HG02981 (cell line): ENCODE results near the gene THAP8.

ENCODE experiments used
- ATAC-seq: cut with Tn5 transposase; IDR thresholded peaks from one replicate; pipeline ENCODE4 v1.9.1; 2021; ENCODE audit warnings: mild to moderate bottlenecking, moderate library complexity; ENCODE audit not compliant: unreplicated experiment

THAP8 gene, protein sequence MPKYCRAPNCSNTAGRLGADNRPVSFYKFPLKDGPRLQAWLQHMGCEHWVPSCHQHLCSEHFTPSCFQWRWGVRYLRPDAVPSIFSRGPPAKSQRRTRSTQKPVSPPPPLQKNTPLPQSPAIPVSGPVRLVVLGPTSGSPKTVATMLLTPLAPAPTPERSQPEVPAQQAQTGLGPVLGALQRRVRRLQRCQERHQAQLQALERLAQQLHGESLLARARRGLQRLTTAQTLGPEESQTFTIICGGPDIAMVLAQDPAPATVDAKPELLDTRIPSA

DNA sequence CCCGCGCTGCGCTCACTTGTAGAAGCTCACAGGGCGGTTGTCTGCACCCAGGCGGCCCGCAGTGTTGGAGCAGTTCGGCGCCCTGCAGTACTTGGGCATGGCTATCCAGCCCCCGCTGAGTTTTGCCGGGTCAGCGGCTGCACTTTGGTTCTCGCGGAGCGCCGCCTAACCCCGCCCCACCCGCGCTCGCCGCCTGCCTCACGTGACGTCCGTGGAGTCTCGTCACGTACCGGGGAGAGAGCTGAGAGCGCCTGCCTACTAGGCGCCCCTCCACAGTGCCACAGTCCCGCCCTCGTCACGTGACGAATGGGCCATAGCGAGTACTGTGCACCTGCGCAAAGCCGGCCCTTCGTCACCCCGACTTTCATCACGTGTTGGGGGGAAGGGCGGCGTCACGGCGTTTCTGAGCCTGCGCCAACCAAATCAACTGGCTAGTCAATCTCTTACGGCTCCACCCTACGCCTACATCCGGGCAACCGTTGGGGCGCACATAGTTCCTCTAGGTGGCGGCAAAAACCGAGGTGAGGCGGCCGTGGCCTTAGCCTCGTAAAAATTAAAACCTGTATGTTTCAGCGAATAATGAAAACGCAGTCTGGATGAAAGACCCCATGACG is at the start of gene THAP8:
TSS of gene THAP8 (minus strand) at position 167 of the 614 bp plus-strand sequence. CDS start at position 99, 68 bp downstream.
- ATAC-seq = peak; percentile 75

DNA sequence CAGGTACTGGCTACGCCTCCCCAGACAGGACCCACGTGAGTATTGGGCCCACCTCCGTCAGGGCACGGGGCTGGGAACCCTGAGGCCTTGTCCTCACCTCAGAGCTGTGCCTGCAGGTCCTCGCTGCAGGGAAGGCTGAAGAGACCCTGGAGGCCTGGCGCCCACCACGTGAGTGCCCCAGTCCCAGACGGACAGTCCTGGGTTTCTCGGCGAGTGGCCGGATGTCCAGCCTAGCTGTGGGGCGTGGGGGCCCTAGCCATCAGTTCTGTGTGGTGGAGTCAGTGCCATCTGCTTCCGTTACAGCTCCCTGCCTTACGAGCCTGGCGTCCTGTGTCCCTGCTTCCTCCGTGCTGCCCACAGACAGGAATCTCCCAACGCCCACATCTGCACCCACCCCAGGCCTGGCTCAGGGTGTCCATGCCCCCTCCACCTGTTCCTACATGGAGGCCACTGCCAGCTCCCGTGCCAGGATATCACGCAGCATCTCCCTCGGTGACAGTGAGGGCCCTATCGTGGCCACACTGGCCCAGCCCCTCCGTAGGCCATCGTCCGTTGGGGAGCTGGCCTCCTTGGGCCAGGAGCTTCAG is 49.0 kb upstream of the THAP8 start:
- ATAC-seq = no peak

DNA sequence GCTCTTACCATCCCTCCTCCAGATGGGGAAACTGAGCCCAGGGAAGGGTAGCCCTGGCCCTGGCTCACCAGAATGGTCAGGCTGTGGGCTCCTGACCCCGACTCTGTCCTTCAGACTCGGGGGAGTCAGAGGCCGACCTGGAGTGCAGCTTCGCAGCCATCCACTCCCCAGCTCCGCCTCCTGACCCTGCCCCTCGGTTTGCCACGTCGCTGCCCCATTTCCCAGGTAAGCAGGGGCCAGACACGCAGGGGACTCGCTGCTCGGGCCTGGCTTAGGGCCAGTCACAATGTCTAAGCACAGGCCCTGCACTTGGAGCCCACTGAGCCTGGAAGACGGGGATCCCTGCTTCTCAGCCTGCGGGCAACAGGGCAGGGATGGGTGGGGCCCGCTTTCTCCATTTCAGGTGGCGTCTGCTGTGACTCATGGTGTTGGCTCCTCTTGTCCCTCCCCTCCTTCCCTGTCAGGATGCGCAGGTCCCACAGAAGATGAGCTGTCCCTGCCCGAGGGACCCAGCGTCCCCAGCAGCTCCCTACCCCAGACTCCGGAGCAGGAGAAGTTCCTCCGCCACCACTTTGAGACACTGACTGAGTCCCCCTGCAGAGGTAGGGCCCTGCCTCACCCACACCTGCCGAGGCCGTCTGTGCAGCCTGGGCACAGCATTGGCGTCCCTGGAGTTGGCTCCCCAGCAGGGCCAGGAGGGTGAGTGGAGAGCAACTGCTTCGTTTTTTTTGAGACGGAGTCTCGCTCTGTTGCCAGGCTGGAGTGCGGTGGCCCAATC is 47.7 kb upstream of the THAP8 start:
- ATAC-seq = no peak

DNA sequence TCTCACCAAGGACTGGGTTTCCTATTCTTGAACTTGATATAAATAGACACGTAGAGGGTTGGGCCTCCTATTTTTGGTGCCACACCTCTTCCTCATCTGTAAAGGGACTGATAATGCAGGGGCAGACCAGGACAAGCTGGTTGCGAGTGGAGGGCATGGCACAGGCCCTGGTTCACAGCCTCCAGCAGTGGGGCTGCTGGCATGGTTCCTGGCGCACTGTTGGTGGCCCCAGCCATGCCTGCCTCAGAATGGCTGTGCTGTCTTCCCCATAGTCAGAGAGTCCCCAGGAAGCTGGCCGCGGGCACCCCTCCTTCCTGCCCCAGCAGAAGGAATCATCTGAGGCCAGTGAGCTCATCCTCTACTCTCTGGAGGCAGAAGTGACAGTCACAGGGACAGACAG is 46.4 kb upstream of the THAP8 start:
- ATAC-seq = no peak

DNA sequence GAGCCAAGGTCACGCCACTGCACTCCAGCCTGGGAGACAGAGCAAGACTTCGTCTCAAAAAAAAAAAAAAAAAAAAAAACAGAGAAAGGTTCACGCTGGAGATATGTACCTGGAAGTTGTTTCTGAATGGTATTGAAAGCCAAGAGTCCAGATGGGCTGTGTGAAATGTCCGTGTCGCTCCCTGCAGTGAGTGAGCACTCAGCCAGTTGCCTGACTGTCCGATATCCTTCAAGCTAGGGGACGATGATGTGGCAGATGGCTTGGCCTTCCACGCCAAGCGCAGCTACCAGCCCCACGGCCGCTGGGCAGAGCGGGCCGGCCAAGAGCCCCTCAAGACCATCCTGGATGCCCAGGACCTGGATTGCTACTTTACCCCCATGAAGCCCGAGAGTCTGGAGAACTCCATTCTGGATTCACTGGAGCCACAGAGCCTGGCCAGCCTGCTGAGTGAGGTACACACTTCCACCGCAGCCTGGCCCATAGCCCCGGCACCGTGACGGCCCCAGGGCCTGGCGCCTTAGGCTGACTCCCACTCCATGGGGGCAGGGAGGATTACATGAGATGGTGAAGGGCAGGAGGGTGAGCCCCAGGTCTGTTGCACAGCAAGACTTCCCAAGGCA is 45.2 kb upstream of the THAP8 start:
- no peak for ATAC-seq

DNA sequence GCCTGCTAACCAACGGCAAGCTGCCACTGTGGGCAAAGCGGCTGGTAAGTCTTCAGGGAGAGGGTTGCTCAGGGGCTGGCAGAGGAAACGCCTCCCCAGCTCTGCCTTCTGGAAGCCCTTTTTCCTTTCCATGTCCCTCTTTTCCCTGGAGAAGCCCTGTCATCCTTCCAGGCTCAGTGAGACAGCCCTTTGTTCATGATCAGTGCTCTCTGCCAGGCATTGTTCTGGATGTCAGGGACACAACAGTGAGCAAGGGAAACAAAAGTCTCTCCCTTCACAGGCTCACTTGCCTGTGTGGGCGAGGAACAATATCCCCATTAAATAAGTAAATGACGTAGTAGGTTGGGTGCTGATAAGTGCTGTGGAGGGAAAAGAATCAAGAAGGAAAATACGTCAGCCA is 43.0 kb upstream of the THAP8 start:
- ATAC-seq = no peak

DNA sequence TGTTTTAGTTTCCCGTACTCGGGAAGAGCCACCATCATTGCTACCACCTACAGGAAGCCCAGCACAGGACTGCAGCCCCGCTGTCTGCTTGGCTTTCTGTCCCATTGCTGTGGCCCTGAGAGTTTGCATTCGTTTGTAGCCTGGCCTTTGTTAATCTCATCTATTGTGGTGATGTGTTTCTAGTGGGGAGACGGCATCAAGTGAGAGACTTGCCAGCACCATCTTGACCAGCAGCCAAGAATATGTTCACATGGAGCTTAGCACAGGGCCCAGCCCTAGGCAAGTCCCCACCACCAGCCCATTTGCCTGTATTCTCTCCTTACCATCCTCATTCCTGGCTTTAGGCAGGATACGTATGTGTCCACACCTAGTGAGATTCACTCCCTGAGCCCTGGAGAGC is 39.6 kb upstream of the THAP8 start:
- ATAC-seq = no peak

DNA sequence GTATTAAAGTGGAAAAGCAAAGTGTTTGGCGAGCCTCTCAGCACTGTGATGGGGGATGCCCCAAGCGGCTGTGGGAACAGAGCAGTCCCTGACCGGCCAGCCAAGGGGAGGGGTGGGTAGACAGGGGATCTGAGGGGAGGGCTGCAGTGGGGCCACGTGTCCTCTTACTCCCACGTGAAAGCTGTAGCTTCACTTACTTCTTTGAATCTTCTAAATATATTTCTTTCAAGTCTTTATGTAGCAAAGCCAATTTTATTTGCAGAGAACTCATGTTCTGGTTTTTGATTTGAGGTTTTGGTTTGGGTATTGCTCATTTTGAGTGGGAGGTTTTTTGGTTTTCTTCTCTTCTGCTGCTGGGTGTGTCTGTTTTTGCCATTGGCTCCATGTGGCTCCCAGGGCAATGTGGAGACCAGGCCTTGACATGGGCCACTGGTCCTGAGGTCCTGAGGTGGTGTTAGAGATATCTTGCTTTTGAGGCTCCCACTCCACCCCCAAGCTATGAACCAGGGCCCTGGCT is 39.1 kb upstream of the THAP8 start:
- ATAC-seq = no peak

DNA sequence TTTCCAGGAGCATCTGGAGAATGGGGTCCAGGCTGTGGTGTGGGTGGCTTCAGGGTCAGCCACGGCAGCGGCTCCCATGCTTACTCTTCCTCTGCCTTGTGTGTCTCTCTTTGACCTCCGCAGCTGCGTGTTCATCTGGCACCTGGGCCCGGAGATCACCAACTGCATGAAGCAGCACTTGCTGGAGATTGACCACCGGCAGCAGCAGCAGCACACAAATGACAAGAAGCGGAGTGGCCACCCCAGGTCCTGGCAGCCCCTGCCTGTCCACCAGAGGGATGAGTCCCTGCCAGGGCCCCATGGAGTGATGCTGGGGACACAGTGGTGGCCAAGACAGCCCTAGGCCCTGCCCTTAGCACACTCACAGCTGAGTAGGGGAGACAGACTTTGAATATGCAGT is 38.5 kb upstream of the THAP8 start:
- ATAC-seq = no peak

DNA sequence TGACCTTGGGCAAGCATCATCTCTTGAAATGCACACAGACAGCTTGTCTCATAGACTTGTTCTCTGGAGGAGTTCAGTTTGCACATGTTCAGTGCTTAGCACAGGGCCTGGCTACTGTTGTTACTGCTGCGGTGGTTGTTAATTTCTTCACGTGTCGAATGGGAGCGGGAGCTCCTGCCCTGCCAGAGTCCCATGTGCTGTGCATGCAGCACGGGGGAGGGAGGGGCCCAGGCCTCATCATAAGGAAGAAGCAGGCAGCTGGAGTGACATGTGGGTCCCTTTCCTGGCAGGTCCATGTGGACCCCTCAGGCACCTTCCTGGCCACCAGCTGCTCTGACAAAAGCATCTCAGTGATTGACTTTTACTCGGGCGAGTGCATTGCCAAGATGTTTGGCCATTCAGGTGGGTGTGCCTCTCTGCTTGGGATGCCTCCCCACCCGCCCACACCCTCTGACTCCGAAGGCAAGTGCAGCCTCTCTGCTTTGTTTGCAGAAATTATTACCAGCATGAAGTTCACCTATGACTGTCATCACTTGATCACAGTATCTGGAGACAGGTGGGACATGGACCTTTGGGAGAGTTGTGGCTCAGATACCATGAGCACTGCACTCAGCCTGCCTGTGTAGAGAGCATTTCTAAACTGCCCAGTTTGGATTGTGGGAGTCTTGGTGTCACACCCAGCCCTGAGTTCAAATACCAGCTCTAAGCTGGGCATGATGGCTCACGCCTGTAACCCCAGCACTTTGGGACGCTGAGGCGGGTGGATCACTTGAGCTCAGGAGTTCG is 37.0 kb upstream of the THAP8 start:
- no peak for ATAC-seq

DNA sequence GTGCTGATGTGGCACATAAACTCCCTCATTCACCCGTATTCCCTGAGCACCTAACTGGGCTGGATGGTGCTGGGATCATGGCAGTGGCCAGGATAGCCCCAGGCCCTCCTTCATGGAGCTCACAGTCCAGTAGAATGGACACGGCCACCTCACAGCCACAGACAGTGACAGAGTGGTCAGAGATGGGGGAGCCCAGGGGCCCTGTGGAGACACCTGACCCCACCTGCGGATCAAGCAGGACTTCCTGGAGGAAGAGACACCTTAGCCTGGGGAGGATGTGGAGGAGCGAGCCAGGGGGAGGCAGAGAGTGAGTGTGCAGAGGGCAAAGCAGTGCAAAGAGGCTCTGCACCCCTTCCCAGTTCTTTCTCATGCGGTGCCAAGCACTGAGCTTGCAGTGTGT is 35.8 kb upstream of the THAP8 start:
- no peak for ATAC-seq

DNA sequence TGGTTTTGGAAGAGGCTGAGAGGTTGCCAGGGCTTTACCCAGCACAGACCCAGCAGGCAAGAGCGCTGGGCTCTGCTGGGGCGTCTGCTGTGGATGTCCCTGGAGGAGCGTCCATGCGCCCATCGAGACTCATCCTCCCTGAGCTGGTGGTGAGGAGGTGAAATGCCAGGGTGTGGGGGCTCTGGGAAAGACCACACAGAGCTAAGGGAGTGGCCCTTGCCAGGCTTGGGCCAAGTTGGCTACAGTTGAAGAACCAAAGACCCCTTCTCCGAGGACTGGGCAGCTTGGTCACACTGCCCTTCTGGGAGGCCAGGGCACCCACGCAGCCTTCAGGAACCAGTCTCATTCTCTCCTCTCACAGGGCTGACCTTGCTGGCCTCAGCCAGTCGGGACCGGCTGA is 32.2 kb upstream of the THAP8 start:
- no peak for ATAC-seq

DNA sequence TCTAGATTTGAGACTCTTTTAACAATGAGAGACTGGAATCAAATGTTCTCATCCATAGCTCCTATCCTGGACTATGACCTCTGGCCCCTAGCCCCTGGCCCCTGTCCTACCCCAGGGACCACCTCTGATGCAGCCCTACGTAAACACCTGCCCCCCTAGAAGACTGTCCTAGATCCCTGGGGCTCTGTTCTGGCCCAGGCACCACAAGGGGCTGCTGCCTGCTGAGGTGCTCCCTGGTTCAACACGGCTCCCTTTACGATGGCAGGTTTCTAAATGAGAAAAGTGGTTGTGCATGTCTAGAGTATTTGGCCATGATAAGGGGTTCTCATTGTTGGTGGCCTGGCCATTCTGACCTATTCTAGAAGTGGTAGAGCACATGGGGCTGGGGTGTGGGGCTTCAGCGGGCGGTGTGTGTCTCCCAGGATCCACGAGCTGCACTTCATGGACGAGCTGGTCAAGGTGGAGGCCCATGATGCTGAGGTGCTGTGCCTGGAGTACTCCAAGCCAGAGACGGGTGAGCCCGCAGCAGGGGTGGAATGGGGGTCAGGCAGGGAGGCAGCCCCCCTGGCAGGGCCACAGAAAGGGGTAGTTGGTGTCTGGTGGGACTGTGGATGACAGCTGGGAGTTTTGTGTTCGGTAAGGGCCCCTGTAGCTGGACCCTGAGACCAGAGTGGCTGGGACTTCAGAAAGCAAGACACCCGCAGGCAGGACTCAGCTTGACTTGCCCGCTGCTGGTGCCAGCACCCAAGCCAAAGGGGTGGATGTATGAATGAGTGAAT is 30.3 kb upstream of the THAP8 start:
- ATAC-seq = no peak

DNA sequence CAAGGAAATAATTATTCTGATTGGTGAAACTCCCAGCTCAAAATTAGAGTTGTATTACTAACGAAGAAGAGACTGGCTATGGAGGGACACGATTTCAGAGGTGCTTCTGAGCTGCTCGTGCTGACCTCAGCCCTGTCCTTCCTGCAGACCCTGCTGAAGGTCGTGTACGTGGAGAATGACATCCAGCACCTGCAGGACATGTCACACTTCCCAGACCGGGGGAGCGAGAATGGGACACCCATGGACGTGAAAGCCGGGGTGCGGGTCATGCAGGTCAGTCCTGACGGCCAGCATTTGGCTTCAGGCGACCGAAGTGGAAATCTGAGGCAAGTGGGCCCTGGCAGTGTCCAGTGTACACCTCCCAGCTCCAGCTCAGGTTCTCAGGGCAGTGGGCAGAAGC is 28.8 kb upstream of the THAP8 start:
- ATAC-seq = no peak

DNA sequence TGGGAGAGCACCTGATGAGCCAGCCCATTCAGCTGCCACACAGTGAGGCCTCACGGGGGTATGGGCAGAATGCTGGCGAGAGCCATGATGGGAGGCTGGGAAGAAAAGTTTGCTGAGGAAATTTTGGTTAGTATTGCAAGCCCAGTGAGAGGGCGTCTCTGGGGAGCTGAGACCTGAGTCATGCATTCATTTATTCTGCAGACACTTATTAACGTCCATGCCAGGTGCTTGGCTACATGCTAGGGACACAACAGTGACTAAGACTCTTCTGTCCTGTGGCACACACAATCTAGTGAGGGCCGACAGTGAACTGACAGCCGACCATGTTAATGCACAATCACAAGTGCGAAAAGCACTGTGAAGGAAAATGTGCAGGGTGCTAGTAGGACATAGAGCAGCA is 27.8 kb upstream of the THAP8 start:
- ATAC-seq = no peak

DNA sequence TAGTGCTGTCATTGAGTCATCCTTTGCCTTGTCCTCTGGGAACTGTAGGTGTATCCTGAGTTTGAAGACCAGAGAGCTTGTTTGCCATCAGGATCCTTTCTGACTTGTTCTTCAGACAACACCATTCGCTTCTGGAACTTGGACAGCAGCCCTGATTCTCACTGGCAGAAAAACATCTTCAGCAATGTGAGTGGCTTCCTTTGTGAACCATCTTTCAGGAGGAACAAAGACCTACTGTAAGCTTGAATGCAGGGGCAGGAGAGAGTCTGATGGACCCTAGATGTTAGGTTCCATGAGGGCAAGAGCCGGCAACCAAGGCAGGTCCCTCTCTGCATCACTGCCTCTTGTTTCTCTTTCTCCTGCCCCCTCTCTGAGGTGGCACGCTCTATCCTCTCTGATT is 27.3 kb upstream of the THAP8 start:
- no peak for ATAC-seq

DNA sequence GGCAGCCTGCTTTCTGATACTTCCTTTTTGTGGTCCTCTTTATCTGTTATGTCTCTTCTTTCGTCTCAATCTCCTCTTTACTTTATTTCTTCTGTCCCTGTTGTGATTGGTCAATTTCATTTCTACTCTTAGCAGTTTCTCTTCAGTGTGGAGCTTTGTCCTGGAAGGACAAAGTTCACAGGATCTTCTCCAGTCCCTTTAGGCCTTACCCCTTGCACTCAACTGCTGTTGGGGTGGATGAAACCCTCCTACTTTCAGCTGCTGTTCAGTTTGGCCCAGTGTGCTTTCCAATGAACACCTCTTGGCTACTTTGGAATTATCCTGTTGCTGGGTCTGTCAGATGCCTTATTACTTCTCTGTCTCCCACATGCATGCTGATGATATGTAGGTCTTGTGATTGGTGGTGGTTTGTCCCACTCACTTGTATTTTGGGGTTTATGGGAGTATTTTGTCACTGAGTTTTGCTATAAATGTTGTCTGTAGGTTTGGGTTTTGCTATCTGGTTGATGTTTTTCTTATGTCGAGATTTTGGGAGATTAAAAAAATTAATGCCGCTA is 25.4 kb upstream of the THAP8 start:
- ATAC-seq = no peak

DNA sequence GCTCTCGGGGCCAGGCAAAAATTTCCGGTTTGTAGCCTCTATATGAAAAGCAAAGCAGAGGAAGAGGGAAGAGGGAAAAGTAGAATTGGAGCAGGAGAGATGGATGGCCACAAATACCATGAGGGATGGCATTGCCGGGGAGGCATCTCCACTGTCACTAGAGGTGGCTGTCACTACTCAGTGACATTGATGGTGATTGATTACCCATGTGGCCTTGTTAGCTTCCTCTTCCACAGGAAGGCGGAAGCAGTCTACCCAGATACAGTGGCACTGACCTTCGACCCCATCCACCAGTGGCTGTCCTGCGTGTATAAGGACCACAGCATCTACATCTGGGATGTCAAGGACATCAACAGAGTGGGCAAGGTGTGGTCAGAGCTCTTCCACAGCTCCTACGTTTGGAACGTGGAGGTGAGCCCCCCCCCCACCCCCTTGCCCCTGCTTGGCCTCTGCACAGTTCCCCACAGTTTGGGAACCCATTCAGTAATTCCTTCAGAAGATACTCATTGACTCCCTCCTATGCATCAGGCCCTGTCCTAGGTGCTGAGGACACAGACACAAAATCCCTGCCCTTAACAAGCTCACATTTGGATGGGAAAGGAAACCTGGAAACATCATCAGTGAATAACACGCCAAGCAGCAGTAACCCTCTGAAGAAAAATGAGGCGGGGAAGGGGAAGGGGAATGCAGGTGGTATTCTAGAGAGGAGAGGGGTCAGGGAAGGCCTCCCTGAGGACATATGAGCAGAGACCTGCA is 19.2 kb upstream of the THAP8 start:
- no peak for ATAC-seq

DNA sequence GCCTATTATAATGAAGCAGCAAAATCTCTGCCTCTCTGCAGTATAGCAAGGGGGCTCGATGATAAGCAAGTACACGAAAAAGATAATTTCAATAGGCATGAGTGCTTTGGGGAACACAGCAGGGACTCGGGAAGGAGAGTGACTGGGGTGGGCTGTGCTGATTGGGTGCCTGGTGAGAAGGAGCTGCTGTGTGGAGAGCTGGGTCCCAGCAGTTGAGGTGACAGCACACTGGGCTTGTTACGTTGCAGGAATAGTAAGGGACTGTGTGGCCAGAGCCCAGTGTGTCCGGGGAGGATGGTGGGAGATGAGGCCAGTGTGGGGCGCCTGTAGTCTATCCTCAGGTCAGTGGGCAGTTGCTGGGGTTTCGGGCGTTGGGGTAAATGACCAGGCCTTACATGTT is 18.0 kb upstream of the THAP8 start:
- ATAC-seq = no peak
